Activated naive CD8-positive, alpha-beta T cell treated with anti-CD3 and anti-CD28 coated beads for 36 hours (primary cell): ENCODE results near the gene DMD. TPM values are rescaled to one million over a fixed set of nuclear protein-coding genes. Genes with fewer than 3 reads are reported as not detected.

Source experiments
- DNase-seq: peaks from one replicate; pipeline ENCODE4 v3.0.0; 2021
- H3K27ac Mint-ChIP-seq: one replicate; pipeline ENCODE4 v1.8.0; 2022; ENCODE audit warnings: mild to moderate bottlenecking, moderate library complexity, mixed read lengths
- H3K27me3 Mint-ChIP-seq: one replicate; pipeline ENCODE4 v1.8.0; 2022; ENCODE audit warnings: mild to moderate bottlenecking, mixed read lengths
- H3K36me3 Mint-ChIP-seq: one replicate; pipeline ENCODE4 v1.8.0; 2021; ENCODE audit warnings: mild to moderate bottlenecking, mixed read lengths
- H3K4me1 Mint-ChIP-seq: one replicate; pipeline ENCODE4 v1.8.0; 2021; ENCODE audit warnings: mixed read lengths
- H3K4me3 Mint-ChIP-seq: one replicate; pipeline ENCODE4 v1.8.0; 2022; ENCODE audit warnings: mild to moderate bottlenecking, moderate library complexity, mixed read lengths
- H3K9me3 Mint-ChIP-seq: one replicate; pipeline ENCODE4 v1.8.0; 2022; ENCODE audit warnings: mixed read lengths
- total RNA-seq, 2 experiments: library from RNA; stranded (reverse); gene quantifications; one replicate each; pipeline ENCODE4 v1.2.3, GENCODE V29; 2021

The DMD gene
- total RNA-seq, 2 experiments from 2014 or later = 0.08 to 0.46 TPM

GRCh38 chrX:31543634-31544033 lies 1667.7 kb downstream of the DMD start:
- H3K9me3 Mint-ChIP-seq = no peaks in the 10 kb centered on the region
- H3K4me1 Mint-ChIP-seq = no peaks in the 10 kb centered on the region
- H3K36me3 Mint-ChIP-seq = no peaks in the 10 kb centered on the region
- no peak overlapping the region for H3K4me3 Mint-ChIP-seq
- H3K27ac Mint-ChIP-seq = no peak overlapping the region
- no peak for DNase-seq
- no peaks in the 10 kb centered on the region for H3K27me3 Mint-ChIP-seq

- H3K4me3 Mint-ChIP-seq = no peak overlapping the region
- no peaks in the 10 kb centered on the region for H3K27me3 Mint-ChIP-seq
- H3K36me3 Mint-ChIP-seq = no peaks in the 10 kb centered on the region
- no peak for DNase-seq
- H3K27ac Mint-ChIP-seq = no peak overlapping the region
- no peaks in the 10 kb centered on the region for H3K9me3 Mint-ChIP-seq
- no peaks in the 10 kb centered on the region for H3K4me1 Mint-ChIP-seq
These were observed 1668.8 kb downstream of the DMD start for GRCh38 chrX:31542566-31542965.

GRCh38 chrX:31540313-31540712 lies 1671.0 kb downstream of the DMD start:
- Mint-ChIP-seq H3K9me3 (no peaks in the 10 kb centered on the region), H3K27ac (no peak overlapping the region), H3K27me3 (no peaks in the 10 kb centered on the region), H3K4me3 (no peak overlapping the region), H3K4me1 (no peaks in the 10 kb centered on the region), H3K36me3 (no peaks in the 10 kb centered on the region)
- no peak for DNase-seq

- no peak overlapping the region for H3K27ac Mint-ChIP-seq
- no peak overlapping the region for H3K4me3 Mint-ChIP-seq
- H3K4me1 Mint-ChIP-seq = no peaks in the 10 kb centered on the region
- H3K27me3 Mint-ChIP-seq = no peaks in the 10 kb centered on the region
- DNase-seq = no peak
- no peaks in the 10 kb centered on the region for H3K9me3 Mint-ChIP-seq
- H3K36me3 Mint-ChIP-seq = no peaks in the 10 kb centered on the region
These were observed 1683.8 kb downstream of the DMD start for GRCh38 chrX:31527455-31528126.

- Mint-ChIP-seq H3K36me3 (no peaks in the 10 kb centered on the region), H3K9me3 (no peaks in the 10 kb centered on the region), H3K4me3 (no peak overlapping the region), H3K4me1 (no peaks in the 10 kb centered on the region), H3K27ac (no peak overlapping the region), H3K27me3 (no peaks in the 10 kb centered on the region)
- DNase-seq = no peak
These were observed 1687.3 kb downstream of the DMD start for GRCh38 chrX:31523884-31524536.

GRCh38 chrX:31522760-31523159 lies 1688.6 kb downstream of the DMD start:
- Mint-ChIP-seq H3K36me3 (no peaks in the 10 kb centered on the region), H3K9me3 (no peaks in the 10 kb centered on the region), H3K27ac (no peak overlapping the region), H3K4me1 (no peaks in the 10 kb centered on the region), H3K27me3 (no peaks in the 10 kb centered on the region), H3K4me3 (no peak overlapping the region)
- no peak for DNase-seq

- Mint-ChIP-seq H3K4me3 (no peak overlapping the region), H3K27ac (no peak overlapping the region), H3K27me3 (no peaks in the 10 kb centered on the region), H3K9me3 (no peaks in the 10 kb centered on the region), H3K4me1 (no peaks in the 10 kb centered on the region), H3K36me3 (no peaks in the 10 kb centered on the region)
- no peak for DNase-seq
These were observed 1689.4 kb downstream of the DMD start for GRCh38 chrX:31521941-31522340.

GRCh38 chrX:31516527-31516926 lies 1694.8 kb downstream of the DMD start:
- Mint-ChIP-seq H3K9me3 (no peaks in the 10 kb centered on the region), H3K4me3 (no peak overlapping the region), H3K27me3 (no peaks in the 10 kb centered on the region), H3K27ac (no peak overlapping the region), H3K4me1 (no peaks in the 10 kb centered on the region), H3K36me3 (no peaks in the 10 kb centered on the region)
- no peak for DNase-seq

GRCh38 chrX:31508338-31508737 lies 1703.0 kb downstream of the DMD start:
- DNase-seq = no peak

GRCh38 chrX:31506928-31507327 lies 1704.4 kb downstream of the DMD start:
- Mint-ChIP-seq H3K36me3 (no peaks in the 10 kb centered on the region), H3K27me3 (no peaks in the 10 kb centered on the region), H3K4me3 (no peak overlapping the region), H3K27ac (no peak overlapping the region), H3K9me3 (no peaks in the 10 kb centered on the region), H3K4me1 (no peaks in the 10 kb centered on the region)
- no peak for DNase-seq

More at GRCh38 chrX:31508338-31508737, 1703.0 kb downstream of the DMD start:
- no peaks in the 10 kb centered on the region for H3K4me1 Mint-ChIP-seq
- H3K27ac Mint-ChIP-seq = no peak overlapping the region
- H3K9me3 Mint-ChIP-seq = no peaks in the 10 kb centered on the region
- H3K27me3 Mint-ChIP-seq = no peaks in the 10 kb centered on the region
- H3K36me3 Mint-ChIP-seq = no peaks in the 10 kb centered on the region
- no peak overlapping the region for H3K4me3 Mint-ChIP-seq

- no peak overlapping the region for H3K27ac Mint-ChIP-seq
- no peak overlapping the region for H3K4me3 Mint-ChIP-seq
- no peaks in the 10 kb centered on the region for H3K27me3 Mint-ChIP-seq
- DNase-seq = no peak
- no peaks in the 10 kb centered on the region for H3K36me3 Mint-ChIP-seq
- no peaks in the 10 kb centered on the region for H3K4me1 Mint-ChIP-seq
- no peaks in the 10 kb centered on the region for H3K9me3 Mint-ChIP-seq
These were observed 1705.0 kb downstream of the DMD start for GRCh38 chrX:31506360-31506759.

GRCh38 chrX:31500921-31501320 lies 1710.4 kb downstream of the DMD start:
- H3K36me3 Mint-ChIP-seq = no peaks in the 10 kb centered on the region
- H3K27ac Mint-ChIP-seq = no peak overlapping the region
- no peaks in the 10 kb centered on the region for H3K4me1 Mint-ChIP-seq
- no peak overlapping the region for H3K4me3 Mint-ChIP-seq
- no peaks in the 10 kb centered on the region for H3K27me3 Mint-ChIP-seq
- DNase-seq = no peak
- no peaks in the 10 kb centered on the region for H3K9me3 Mint-ChIP-seq

GRCh38 chrX:31499109-31499508 lies 1712.2 kb downstream of the DMD start:
- H3K27ac Mint-ChIP-seq = no peak overlapping the region
- DNase-seq = no peak
- no peak overlapping the region for H3K4me3 Mint-ChIP-seq
- no peaks in the 10 kb centered on the region for H3K36me3 Mint-ChIP-seq
- no peaks in the 10 kb centered on the region for H3K4me1 Mint-ChIP-seq
- H3K27me3 Mint-ChIP-seq = no peaks in the 10 kb centered on the region
- no peaks in the 10 kb centered on the region for H3K9me3 Mint-ChIP-seq

GRCh38 chrX:31497086-31497485 lies 1714.3 kb downstream of the DMD start:
- H3K4me1 Mint-ChIP-seq = no peaks in the 10 kb centered on the region
- H3K4me3 Mint-ChIP-seq = no peak overlapping the region
- no peaks in the 10 kb centered on the region for H3K9me3 Mint-ChIP-seq
- H3K27me3 Mint-ChIP-seq = no peaks in the 10 kb centered on the region
- DNase-seq = no peak
- no peaks in the 10 kb centered on the region for H3K36me3 Mint-ChIP-seq
- H3K27ac Mint-ChIP-seq = no peak overlapping the region

- no peak for DNase-seq
- Mint-ChIP-seq H3K9me3 (no peaks in the 10 kb centered on the region), H3K4me3 (no peak overlapping the region), H3K27me3 (no peaks in the 10 kb centered on the region), H3K4me1 (no peaks in the 10 kb centered on the region), H3K27ac (no peak overlapping the region), H3K36me3 (no peaks in the 10 kb centered on the region)
These were observed 1723.4 kb downstream of the DMD start for GRCh38 chrX:31487951-31488350.

- no peaks in the 10 kb centered on the region for H3K36me3 Mint-ChIP-seq
- H3K4me3 Mint-ChIP-seq = no peak overlapping the region
- no peaks in the 10 kb centered on the region for H3K27me3 Mint-ChIP-seq
- no peaks in the 10 kb centered on the region for H3K4me1 Mint-ChIP-seq
- H3K27ac Mint-ChIP-seq = no peak overlapping the region
- DNase-seq = no peak
- H3K9me3 Mint-ChIP-seq = no peaks in the 10 kb centered on the region
These were observed 1728.0 kb downstream of the DMD start for GRCh38 chrX:31483336-31483735.
